Kidney (tissue), 14 donors: ENCODE results near the gene HOGA1. TPM values are rescaled to one million over a fixed set of nuclear protein-coding genes. Genes with fewer than 3 reads are reported as not detected.
A peak's percentile ranks its signal among the peaks of the same experiment; 100 is the strongest.

Experiments used
- DNase-seq, 5 donors: peaks; one replicate each; pipeline ENCODE4 v3.0.0-alpha.2; 2013 to 2020
- FAIRE-seq: peaks from 2 replicates; lab custom pipeline; 2012; peaks lifted over from hg19 to GRCh38; lab: Jason Lieb, UNC
- H3K27ac ChIP-seq, 2 donors: one replicate each; pipeline ENCODE4 v1.7.0; 2013; ENCODE audit warnings: low read depth in 2 of 2, low read length in 2 of 2, inconsistent platforms in 1 of 2
- H3K27me3 ChIP-seq: one replicate; pipeline ENCODE4 v1.7.1; 2013; ENCODE audit warnings: low read length, inconsistent platforms; ENCODE audit not compliant: control insufficient read depth, insufficient read depth
- H3K36me3 ChIP-seq, 3 donors: one replicate each; pipeline versions ENCODE4 v1.7.0 to v1.7.1; 2013; ENCODE audit warnings: low read length in 3 of 3, control low read depth in 1 of 3, inconsistent platforms in 1 of 3; ENCODE audit not compliant: insufficient read depth in 3 of 3, control insufficient read depth in 2 of 3
- H3K4me1 ChIP-seq, 3 donors: one replicate each; pipeline versions ENCODE4 v1.7.0 to v1.7.1; 2013; ENCODE audit warnings: low read length in 3 of 3, inconsistent platforms in 1 of 3, low read depth in 1 of 3; ENCODE audit not compliant: control insufficient read depth in 2 of 3, insufficient read depth in 2 of 3
- H3K4me3 ChIP-seq, 3 donors: one replicate each; pipeline versions ENCODE4 v1.7.0 to v1.8.1; 2013; ENCODE audit warnings: low read length in 3 of 3, control low read depth in 1 of 3, inconsistent platforms in 1 of 3
- H3K9ac ChIP-seq, 3 donors: one replicate each; pipeline versions ENCODE4 v1.7.0 to v1.7.1; 2013; ENCODE audit warnings: low read length in 3 of 3, control low read depth in 1 of 3, inconsistent platforms in 1 of 3
- H3K9me3 ChIP-seq, 3 donors: one replicate each; pipeline versions ENCODE4 v1.7.0 to v1.7.1; 2013; ENCODE audit warnings: low read length in 3 of 3, control low read depth in 1 of 3, inconsistent platforms in 1 of 3; ENCODE audit not compliant: control insufficient read depth in 2 of 3, insufficient read depth in 1 of 3
- intact Hi-C: fragments of 100-400 bp; cut with DNase I; formaldehyde crosslinking; loops from one replicate; pipeline ENCODE4 v1.11.1; 2022
- polyA plus RNA-seq: library from polyadenylated mRNA; stranded (reverse); fragments of 350-450 nt; fragmentation: Illumina TruSeq; extraction: RNeasy Lipid Tissue Mini Kit (QIAGEN cat#74804); gene quantifications from one replicate; pipeline ENCODE4 v1.2.3, GENCODE V29; 2014; ENCODE audit warnings: low read depth, low replicate concordance; ENCODE audit not compliant: insufficient read depth
- total RNA-seq: library from RNA; stranded (reverse); fragmentation: NEBNext Ultra II Directional; extraction: Animal tissue kit (Norgen Biotek cat#: 25700); gene quantifications from one replicate; pipeline ENCODE4 v1.2.1, GENCODE V29; 2021
- TF ChIP-seq, protein P1 (sequence below): IDR thresholded peaks from 3 replicates; pipeline ENCODE4 v1.5.1; 2012; ENCODE audit warnings: mild to moderate bottlenecking, moderate library complexity, borderline replicate concordance; ENCODE audit not compliant: insufficient read depth; ENCODE audit errors: extremely low read depth
- donor health status: control.
- donor health status: control.
- donor health status: control.
- donor health status: control.
- donor health status: control.
- donor health status: DM: yes; HTN: yes; CAD: no.
- donor health status: Normal renal cell carcinoma (clear cell type).

The HOGA1 gene
- total and polyA plus RNA-seq, 2 donors from 2014 or later: 28.8 to 100 TPM

DNA sequence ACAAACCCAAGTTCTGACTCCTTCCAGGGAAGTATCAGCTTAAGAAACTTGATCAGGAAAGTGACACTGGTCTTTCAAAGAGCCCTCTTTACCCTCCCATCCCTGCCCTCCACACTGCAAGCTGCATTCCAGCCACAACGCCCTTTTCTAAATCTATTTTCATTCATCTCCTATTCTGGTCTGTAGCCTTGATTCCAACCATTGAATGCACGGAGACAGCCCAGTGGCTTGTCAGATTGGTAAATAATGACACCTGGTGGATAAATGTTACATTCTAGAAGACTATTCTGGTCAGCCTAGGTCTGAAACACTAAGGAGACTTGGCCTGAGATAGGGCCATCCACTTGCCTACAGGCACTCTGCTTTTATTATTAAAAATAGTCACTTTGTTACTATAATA lies 28.2 kb downstream of the HOGA1 start:
- Histone ChIP-seq H3K27ac (no peak overlapping the region), H3K27me3 (no peaks in the 10 kb centered on the region), H3K36me3 (peaks cover 0 to 5% (median 0%) of the 10 kb centered on the region in 3 donors), H3K9ac (no peak overlapping the region), H3K4me3 (no peak overlapping the region), H3K9me3 (no peaks in the 10 kb centered on the region), H3K4me1 (peaks cover 0 to 5% (median 0%) of the 10 kb centered on the region in 3 donors)
- TF ChIP-seq, protein P1, sequence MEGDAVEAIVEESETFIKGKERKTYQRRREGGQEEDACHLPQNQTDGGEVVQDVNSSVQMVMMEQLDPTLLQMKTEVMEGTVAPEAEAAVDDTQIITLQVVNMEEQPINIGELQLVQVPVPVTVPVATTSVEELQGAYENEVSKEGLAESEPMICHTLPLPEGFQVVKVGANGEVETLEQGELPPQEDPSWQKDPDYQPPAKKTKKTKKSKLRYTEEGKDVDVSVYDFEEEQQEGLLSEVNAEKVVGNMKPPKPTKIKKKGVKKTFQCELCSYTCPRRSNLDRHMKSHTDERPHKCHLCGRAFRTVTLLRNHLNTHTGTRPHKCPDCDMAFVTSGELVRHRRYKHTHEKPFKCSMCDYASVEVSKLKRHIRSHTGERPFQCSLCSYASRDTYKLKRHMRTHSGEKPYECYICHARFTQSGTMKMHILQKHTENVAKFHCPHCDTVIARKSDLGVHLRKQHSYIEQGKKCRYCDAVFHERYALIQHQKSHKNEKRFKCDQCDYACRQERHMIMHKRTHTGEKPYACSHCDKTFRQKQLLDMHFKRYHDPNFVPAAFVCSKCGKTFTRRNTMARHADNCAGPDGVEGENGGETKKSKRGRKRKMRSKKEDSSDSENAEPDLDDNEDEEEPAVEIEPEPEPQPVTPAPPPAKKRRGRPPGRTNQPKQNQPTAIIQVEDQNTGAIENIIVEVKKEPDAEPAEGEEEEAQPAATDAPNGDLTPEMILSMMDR: peak; percentile 57
- no peak for FAIRE-seq
- DNase-seq: peak in 2 of 5 donors; percentile 61 to 68
- intact Hi-C loops: no loop called here

DNA sequence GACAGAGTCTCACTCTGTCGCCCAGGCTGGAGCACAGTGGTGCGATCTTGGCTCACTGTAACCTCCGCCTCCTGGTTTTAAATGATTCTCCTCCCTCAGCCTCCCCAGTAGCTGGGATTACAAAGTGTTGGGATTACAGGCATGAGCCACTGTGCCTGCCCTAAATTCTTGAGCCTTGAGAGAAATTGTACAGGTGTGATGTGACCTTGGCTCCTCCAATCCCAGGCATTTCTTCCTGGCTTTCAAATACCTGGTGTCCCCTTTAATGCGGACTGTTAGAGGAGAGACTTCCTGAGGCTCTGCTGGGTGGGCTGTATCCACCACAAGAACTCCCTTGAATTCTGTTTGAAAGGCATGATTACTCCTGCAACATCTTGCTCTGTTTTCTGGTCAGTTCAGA lies 34.1 kb downstream of the HOGA1 start:
- Histone ChIP-seq H3K9me3 (no peaks in the 10 kb centered on the region), H3K9ac (no peak overlapping the region), H3K4me1 (peaks cover 0 to 9% (median 2%) of the 10 kb centered on the region in 3 donors), H3K36me3 (no peaks in the 10 kb centered on the region), H3K27ac (no peak overlapping the region), H3K27me3 (no peaks in the 10 kb centered on the region), H3K4me3 (no peak overlapping the region)
- intact Hi-C loops: no loop called here
- TF ChIP-seq, protein P1: no peak
- no peak for DNase-seq
- FAIRE-seq: no peak

DNA sequence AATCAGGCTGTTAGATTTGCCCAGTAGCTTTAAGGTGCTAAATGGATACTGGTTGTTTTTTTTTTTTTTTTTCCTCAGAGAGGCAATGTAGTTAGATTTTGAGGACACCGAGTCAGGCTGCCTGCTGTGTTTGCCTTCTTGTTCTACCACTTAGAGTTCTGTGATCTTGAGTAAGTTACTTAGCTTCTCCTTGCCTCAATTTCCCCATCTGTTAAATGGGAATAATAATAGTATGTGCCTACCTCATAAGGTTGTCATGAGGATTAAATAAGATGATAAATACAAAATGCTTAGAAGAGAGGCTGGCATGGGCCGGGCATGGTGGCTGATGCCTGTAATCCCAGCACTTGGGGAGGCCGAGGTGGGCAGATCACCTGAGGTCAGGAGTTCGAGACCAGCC lies 34.5 kb downstream of the HOGA1 start:
- Histone ChIP-seq H3K9me3 (no peaks in the 10 kb centered on the region), H3K4me3 (no peak overlapping the region), H3K36me3 (no peaks in the 10 kb centered on the region), H3K27ac (no peak overlapping the region), H3K27me3 (no peaks in the 10 kb centered on the region), H3K4me1 (peaks cover 0 to 9% (median 3%) of the 10 kb centered on the region in 3 donors), H3K9ac (no peak overlapping the region)
- FAIRE-seq (no peak), DNase-seq (no peak)
- intact Hi-C loops: no loop called here
- TF ChIP-seq, protein P1: no peak

DNA sequence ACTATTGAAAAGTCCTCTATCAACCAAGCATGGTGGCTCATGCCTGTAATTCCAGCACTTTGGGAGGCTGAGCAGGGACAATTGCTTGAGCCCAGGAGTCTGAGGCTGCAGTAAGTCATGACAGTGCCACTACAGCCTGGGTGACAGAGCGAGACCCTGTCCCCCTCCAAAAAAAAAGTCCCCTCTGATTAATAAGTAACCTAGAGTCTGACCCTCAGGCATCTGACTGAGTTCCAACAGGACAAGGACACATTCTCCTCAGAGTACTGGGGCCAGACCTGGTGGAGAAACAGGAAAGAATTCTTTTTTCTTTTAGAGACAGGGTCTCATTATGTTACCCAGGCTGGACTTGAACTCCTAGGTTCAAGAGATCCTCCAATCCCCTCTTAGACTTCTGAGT lies 39.1 kb downstream of the HOGA1 start:
- no peaks in the 10 kb centered on the region for H3K9me3 ChIP-seq
- H3K4me3 ChIP-seq: no peak overlapping the region
- no peak for FAIRE-seq
- no peaks in the 10 kb centered on the region for H3K27me3 ChIP-seq
- intact Hi-C loops: no loop called here
- H3K27ac ChIP-seq: peak overlapping the region; percentile 10 to 60
- no peak overlapping the region for H3K9ac ChIP-seq
- peaks cover 0 to 7% (median 3%) of the 10 kb centered on the region in 3 donors for H3K4me1 ChIP-seq
- no peaks in the 10 kb centered on the region for H3K36me3 ChIP-seq
- TF ChIP-seq, protein P1: no peak
- DNase-seq: peak in 3 of 5 donors; percentile 37 to 64 (median 62)
